HG03575 (cell line): ENCODE results near the gene LIME1.

Experiments used
- ATAC-seq: cut with Tn5 transposase; IDR thresholded peaks from one replicate; pipeline ENCODE4 v1.9.1; 2021; ENCODE audit not compliant: unreplicated experiment, insufficient number of reproducible peaks, low FRiP score; ENCODE audit errors: extremely low read depth

LIME1 gene

DNA sequence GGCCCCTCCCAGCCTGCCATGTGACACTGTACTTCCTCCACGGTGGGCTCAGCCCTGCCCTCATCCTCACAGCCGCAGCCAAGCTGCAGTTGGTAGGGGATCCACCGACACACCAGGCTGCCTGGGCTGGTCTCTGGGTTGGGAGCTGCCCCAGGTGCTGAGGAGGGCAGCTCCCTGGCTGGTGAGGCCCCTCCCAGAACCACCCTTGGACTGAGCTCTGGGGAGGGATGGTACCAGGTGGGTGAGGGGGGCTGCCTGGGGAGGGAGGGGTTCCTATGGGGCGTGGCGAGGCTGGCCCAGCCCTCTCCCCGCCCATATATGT is 40.2 kb upstream of the LIME1 start:
- no peak for ATAC-seq

DNA sequence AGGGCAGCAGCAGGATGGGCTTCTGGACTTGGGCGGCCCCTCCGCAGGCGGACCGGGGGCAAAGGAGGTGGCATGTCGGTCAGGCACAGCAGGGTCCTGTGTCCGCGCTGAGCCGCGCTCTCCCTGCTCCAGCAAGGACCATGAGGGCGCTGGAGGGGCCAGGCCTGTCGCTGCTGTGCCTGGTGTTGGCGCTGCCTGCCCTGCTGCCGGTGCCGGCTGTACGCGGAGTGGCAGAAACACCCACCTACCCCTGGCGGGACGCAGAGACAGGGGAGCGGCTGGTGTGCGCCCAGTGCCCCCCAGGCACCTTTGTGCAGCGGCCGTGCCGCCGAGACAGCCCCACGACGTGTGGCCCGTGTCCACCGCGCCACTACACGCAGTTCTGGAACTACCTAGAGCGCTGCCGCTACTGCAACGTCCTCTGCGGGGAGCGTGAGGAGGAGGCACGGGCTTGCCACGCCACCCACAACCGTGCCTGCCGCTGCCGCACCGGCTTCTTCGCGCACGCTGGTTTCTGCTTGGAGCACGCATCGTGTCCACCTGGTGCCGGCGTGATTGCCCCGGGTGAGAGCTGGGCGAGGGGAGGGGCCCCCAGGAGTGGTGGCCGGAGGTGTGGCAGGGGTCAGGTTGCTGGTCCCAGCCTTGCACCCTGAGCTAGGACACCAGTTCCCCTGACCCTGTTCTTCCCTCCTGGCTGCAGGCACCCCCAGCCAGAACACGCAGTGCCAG is 39.7 kb upstream of the LIME1 start, which contains the start of gene TNFRSF6B:
Gene TNFRSF6B, plus strand, starts transcription at position 25 of the 729 bp plus-strand sequence. Its CDS starts 116 bp downstream, at position 141.
- no peak for ATAC-seq

DNA sequence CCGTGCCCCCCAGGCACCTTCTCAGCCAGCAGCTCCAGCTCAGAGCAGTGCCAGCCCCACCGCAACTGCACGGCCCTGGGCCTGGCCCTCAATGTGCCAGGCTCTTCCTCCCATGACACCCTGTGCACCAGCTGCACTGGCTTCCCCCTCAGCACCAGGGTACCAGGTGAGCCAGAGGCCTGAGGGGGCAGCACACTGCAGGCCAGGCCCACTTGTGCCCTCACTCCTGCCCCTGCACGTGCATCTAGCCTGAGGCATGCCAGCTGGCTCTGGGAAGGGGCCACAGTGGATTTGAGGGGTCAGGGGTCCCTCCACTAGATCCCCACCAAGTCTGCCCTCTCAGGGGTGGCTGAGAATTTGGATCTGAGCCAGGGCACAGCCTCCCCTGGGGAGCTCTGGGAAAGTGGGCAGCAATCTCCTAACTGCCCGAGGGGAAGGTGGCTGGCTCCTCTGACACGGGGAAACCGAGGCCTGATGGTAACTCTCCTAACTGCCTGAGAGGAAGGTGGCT is 39.1 kb upstream of the LIME1 start:
- ATAC-seq = no peak

DNA sequence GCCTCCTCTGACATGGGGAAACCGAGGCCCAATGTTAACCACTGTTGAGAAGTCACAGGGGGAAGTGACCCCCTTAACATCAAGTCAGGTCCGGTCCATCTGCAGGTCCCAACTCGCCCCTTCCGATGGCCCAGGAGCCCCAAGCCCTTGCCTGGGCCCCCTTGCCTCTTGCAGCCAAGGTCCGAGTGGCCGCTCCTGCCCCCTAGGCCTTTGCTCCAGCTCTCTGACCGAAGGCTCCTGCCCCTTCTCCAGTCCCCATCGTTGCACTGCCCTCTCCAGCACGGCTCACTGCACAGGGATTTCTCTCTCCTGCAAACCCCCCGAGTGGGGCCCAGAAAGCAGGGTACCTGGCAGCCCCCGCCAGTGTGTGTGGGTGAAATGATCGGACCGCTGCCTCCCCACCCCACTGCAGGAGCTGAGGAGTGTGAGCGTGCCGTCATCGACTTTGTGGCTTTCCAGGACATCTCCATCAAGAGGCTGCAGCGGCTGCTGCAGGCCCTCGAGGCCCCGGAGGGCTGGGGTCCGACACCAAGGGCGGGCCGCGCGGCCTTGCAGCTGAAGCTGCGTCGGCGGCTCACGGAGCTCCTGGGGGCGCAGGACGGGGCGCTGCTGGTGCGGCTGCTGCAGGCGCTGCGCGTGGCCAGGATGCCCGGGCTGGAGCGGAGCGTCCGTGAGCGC is 38.5 kb upstream of the LIME1 start:
- ATAC-seq = no peak

DNA sequence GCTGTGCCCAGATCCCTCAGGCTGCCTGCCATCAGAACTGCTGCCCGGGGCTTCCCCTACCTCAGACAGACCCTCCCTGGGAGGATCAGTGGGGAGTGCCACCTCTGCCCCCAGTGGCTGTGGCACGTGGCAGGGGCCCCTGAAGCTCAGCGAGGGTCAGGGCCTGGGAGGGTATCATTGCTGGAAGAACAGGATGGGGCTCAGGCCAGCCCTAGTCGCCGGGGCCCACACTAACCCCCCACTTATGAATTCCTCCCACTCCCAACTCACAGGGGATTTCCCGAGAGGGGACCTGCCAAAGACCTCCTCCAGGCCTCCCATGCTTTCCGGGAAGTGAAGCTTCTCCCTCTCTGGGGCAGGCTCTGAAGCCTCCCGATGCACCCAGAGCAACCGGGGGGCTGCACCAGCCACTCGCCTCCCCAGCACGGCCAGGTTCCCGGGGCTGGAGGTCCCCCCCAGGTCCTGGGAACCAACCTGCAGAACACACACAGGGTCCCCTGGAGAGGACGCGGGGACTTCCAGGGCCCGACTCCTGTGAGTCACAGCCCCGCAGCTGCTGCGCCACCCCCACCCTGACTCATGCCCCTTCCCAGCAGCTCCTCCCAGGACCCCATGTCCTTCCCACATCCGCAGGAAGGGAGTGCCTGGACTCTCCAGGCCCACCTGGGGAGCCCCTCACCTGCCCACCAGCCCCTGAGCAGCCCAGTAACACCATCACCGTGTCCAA is 37.6 kb upstream of the LIME1 start:
- ATAC-seq = no peak

DNA sequence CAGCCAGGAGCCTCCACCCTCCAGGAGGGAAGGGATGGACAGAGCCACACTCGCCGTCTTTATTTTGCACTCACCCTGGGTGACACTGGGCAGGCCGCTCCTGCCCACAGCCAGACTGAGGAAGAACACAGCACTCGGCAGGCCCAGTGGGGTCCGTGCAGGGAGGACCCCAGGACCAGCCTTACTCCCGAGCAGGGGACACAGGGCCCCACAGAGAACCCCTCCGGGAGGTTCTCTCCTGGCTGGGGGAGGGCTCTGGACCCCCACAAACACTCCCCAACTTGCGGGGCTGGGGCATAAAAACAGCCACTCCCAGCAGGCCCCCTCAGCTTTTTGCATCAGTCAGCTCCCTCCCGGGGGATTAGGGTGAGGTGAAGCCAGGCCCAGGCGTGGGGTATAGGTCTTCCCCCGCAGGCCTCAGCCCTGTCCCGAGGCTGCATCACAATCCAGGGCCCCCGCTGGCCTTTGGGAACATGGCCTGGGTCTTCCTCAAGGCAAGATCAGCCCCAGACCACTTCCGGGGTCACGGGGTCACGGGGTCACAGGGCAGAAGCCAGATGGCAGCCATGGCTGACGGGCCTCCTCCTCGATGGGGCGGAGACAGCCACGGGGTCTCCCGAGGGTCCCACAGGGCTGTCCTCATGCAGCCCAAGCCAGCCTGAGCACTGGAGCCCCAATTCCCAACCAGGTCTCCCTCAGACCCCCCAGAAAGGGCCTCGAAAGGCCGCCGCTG is 36.8 kb upstream of the LIME1 start:
- ATAC-seq = no peak

DNA sequence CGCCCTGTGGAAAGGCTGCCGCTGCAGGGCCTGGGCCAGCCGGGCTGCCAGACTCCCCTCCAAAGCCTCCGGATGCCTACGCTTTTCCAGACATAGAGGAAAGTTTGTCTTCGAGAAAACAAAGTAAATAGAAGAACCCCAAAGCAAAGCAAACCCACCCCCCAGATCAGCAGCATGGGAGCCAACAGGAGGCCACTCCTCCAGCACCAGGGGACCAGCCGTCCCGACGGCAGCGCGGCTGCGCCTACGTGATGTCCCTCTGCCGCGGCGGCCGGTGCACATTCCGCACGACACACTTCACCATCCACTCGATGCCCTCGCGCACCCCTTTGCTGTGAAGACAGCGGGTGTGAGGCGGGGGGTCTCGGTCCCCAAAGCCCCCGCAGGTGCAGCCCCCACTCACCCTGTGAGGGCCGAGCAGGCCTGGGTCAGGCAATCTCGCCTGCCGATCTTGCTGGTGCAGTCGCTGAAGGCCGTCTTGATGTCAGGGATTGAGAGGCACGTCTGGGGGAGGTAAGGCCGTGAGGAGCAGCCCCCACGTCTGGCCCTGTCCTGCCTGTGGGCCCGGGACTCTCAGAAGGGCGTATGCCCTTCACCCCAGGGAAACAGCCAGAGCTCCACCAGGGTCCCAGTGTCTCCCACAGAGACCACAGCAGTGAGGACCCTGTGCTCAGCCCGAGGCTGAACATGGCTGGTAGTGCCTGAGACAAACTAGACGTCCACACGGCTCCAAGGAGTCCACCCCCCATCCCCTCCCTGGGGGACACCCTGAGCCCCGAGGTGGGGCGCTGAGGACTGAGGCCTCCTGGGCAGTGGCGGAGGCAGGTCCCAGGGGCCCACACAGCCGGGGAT is 36.0 kb upstream of the LIME1 start:
- ATAC-seq = no peak

DNA sequence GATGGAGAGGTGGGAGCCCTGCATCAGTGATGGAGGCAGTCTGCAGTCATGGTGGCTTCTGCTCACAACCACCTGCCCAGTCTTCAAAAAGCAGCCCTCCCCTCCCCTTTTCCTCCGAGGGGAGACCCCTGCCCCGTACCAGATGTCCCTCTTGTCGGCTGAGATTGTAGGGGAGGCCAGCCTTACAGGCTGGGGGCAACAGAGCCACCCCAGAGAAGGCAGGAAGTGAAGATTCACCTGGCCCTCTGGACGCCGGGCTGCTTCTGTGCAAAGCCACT is 35.5 kb upstream of the LIME1 start:
- no peak for ATAC-seq

DNA sequence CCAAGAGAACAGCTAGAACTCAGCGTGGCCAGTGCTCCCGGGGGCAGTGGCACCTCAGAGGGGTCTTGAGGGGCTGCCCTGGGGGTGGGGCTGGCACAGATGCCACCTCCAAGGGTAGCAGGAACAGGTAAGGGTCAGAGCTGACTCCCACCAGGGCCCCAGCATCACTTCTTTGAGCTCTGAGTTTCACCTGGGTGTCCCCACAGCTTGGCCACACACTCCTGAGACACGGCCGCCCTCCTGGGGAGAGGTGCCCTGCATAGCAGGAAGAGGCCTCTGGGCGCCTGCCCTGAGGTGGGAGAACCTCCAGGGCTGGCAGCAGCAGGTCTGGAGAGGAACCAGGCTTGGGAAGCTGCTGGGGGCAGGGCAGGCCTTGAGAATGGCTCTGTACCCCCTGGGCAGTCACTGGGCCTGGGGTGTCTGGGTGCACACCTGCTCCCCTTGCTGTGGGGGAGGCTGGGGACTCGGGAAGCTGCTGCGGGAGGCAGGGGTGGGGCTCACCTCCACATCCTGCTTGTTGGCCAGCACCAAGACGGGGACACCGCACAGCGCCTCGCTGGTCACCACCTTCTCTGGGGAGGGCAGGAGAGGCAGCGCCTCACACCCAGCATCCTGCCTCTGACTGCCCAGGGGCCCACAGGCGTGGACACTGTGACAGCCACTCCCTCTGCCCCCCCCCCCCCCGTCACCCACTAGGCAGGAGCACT is 35.0 kb upstream of the LIME1 start:
- no peak for ATAC-seq

DNA sequence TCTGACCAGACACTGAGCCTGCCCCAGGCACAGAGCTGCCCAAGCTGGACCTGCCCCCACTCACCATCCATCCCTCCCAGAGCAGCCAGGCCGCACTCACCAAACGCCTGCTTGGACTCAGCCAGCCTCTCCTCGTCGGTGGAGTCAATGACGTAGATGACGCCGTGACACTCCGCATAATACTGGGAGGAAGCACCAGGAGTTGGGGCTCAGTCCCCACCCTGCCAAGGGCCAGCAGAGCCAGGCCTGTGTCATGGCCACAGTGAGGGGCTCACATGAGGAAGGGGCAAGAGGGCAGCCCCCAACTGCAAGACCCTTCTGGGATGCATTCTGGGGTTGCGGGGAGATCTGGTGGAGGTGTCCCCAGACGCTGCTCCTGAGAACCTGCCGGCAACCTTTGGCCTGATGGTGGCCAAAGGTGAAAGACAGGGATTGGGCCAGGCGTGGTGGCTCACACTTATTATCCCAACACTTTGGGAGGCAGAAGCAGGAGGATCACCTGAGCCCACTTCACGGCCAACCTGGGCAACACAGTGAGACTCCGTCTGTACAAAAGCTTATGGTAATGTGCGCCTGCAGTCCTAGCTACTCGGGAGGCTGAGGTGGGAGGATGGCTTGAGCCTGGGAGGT is 34.3 kb upstream of the LIME1 start:
- no peak for ATAC-seq

DNA sequence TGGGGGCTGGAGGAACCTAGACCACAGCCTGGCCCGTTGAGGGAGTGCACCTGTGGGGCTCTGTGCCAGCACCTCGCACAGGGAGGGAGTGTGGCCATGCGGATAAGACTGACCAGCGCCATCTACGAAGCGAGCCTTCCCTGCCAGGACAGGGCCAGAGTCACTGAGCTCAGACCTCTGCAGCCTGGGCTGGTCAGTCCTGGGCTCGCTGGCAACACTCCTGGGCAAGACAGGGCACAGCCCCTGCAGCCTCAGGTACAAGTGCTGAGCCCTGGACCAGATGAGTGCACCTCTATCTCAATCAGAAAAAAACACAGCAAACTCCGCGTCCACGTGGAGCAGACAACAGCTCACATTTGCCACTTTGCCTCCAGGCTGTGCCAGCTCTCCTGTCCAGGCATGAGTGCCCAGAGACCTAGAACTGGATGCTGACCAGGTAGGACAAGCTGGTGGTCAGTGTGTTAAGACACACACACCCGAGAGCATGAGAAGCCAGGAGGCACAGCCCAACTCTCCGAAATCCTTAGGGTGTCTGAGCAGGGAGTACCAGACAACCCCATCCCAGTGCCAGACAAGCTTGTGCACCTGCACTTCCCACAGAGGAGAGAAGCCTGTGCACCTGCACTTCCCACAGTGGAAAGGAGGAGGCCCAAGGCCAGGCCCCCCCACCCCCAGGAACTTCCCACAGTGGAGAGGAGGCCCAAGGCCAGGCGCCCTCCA is 33.6 kb upstream of the LIME1 start:
- ATAC-seq = no peak

DNA sequence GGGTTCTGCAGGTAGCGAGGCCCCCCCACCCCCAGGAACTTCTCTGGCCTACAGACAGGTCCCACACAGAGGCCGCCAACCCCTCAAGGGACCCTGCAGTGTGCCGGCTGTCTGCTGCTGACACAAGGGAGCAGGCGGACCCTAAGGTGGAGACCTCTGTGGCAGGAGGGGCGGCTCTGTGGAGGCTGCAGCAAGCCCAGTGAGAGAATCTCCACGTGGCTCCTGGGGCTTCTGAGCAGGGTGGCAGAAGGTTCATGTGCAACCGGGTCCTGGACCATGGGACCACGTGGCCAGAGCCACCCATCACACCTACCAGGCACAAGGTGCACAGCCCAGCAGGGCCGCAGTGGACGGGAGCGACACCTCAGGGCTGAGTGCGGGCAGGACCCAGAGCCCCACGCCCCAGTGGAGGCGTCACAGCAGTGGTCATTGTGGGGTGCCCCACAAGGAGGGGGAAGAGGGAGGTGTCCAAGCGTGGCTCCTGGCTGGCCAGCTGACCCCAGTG is 32.9 kb upstream of the LIME1 start:
- ATAC-seq = no peak

DNA sequence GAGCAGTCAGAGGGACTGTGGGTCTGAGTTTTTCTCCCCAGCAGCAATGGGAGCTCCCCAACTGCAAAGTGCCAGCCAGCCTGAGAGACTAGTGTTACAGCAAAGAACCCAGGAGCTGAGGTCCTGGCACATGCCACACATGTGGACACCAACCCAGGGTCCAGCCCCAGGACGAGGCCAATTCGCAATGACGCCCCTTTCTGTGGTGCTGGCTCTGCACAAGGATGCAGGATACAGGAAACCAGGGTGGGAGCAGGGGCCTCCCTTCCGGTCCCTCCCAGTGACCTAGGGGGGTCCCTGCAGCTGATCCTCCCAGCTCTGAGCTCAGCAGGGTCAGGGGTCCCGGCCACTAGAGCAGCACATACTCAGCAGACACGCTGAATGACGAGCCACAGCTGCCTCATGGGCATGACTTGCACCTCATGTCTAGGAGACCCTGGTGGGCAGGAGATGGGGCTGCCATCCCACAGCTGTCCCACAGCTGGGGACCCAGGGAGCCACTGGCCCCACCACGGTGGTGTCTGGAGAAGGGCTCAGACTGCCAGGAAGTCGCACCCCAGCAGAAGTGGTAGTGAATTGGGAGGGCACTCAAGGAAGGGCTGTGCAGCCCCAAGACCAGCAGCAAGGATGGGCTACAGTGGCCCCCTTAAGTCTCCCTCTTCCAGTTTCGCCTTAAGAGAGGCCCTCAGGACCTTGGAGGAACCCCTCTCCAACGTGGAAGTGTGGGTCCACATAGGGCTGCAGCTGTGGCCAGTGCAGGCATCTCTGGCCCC is 32.3 kb upstream of the LIME1 start:
- no peak for ATAC-seq

DNA sequence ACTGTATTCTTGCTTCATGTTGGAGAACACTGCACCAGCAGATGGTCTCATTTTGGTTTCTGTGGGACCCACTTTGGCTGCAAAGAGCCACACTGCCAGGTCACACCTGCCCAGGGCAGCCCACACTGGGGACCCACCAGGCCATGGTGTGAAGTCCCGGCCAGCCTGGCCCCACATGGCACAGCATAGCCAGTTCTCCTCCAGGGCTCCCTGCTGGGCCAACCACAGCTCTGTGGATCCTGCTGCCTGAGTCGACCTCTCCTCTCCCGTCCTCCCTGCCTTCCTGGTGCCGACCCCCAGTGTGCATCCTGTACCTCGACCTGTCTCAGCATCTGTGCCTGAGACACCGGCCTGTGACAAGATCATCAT is 31.7 kb upstream of the LIME1 start:
- no peak for ATAC-seq

DNA sequence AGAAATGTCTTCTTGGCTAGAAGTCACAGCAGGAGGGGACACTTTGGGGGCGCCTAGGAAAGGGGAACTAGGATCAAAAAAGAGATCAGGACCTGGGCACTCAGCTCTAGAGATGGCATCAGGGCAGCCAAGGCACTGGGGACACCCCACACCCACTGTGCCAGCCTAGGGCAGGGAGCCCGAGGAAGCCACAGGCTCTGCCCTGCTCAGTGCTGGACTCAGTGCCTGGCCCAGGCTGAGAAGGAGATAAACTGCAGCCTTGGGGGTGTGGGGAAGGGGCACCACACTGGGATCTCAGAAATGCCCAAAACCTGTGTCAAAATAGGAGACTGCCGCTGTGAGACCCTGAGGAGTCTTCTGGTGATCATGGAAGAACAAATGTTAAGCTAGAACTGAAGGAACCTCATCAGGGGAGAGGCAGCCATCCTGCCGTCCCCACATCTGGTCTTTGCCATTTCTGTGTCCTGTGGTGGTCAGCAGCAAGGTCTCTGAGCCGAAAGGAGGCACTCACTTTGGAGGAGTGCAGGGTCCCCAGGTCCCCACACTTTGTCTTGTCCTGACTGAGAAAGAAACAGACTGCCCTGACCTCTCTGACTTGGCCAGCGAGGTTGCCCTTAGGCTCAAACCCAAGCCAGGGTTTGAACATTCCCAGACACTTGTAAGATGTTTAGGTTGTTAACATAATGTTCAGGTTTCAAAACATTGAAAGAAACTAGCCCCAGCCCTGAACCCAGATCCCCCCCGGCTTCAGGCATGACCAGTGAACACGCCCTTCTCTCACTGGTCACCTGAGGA is 31.0 kb upstream of the LIME1 start:
- ATAC-seq = no peak
